HG02973 (cell line): ENCODE measurements around the gene MTA1.

Experiments
- ATAC-seq: cut with Tn5 transposase; IDR thresholded peaks from one replicate; pipeline ENCODE4 v1.9.1; 2021; ENCODE audit warnings: moderate library complexity; ENCODE audit not compliant: unreplicated experiment

MTA1 gene

DNA sequence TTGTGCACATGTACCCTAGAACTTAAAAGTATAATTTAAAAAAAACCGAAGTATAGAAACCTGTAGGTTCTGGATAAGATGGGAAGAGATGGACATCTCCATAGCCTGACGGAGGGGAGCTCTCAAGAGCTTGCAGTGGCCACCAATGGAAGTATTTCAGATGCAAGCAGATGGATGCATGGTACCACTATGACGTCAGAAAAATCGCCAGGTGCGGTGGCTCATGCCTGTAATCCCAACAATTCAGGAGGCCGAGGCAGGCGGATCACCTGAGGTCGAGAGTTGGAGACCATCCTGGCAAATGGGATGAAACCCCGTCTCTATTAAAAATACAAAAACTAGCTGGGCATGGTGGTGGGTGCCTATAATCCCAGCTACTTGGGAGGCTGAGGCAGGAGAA lies 17.9 kb upstream of the MTA1 start:
- no peak for ATAC-seq

DNA sequence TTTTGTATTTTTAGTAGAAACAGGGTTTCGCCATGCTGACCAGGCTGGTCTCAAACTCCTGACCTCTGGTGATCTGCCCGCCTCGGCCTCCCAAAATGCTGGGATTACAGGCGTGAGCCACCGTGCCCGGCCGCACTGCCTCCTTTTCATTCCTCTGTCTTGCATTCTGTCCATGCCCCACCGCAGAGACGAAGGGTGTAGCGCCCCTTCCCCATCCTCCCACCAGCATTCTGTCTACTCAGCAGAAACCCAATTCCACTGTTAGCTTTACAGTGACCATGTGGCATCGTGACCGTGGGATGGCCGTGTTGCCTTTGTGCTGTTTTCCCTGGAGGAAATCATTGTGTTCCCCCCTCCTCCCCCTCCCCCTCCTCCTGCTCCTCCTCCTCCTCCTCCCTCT lies 11.0 kb upstream of the MTA1 start:
- ATAC-seq: no peak

DNA sequence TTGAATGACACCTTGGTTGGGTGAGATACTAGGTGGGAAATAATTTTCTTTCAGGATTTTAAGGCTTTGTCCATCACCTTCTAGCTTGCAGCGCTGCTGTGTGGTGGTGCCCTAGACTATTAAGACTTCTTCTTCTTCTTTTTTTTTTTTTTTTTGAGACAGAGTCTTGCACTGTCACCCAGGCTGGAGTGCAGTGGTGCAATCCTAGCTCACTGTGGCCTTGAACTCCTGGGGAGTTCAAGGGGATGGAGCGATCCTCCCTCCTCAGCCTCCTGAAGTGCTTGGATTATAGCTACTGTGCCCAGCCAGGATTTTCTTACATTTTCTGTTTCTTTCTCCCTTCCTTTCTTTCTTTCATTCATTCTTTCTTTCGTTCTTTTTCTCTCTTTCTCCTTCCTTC lies 10.3 kb upstream of the MTA1 start:
- ATAC-seq: no peak

DNA sequence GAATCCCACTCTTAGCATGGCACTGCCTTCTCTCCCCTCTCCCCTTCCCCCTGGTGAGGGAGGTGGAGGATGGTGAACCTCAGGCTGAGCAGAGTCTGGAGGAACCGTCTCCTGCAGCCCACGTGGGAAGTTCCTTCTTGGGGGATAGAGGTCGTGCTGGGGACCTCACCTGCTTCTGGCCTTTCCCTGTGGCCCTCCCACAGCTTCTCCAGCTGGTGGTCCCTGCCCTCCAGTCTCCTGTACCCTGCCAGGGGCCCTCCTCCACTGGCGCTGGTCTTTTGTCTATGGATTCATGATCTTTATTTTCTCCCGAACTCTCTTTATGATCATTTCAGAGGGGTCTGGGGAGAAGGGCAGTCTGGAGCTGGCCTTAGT lies 9.0 kb upstream of the MTA1 start:
- no peak for ATAC-seq

DNA sequence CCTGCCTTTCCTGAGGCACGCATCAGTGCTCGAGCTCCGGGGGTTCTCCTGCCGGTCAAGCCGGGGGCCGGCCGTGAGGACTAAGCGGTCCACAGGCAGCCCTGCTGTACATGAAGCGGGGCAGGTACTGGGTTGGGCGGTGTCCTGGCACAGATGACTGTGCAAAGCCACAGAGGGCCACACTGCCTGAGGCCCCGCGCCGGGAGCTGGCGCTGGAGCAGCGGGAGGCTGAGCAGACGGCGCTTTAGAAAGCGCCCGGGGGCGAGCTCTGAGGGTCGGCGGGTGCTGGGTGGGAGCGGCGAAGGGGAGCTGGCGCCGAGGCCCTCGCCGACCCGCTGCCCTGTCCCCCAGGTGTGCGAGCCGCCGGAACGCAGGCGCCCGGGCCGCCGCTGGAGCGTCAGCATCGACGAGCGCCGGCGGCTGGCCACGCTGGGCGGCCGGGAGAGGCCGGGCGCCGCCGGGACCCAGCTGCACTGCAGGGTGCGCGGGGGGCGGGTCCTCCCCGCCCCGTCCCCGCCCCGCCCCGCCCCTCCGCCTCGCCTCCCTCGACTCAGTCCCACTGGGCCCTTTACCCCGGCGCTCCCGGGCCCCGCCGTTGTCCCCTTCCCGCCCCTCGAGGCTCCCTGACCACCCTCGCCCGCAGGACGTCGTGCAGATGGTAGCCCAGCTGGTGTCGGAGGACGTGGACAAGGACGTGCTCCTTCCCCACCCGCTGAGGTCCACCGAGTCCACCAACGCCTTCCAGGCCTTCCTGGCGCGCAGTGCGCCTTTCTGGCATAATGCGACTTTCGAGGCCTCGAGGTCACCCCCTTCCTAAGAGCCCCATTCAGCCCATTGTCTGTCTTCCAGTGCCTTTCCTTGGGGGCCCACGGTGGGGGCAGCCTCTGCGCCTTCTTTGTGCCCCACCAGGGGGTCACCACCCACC lies 8.3 kb upstream of the MTA1 start:
- no peak for ATAC-seq

DNA sequence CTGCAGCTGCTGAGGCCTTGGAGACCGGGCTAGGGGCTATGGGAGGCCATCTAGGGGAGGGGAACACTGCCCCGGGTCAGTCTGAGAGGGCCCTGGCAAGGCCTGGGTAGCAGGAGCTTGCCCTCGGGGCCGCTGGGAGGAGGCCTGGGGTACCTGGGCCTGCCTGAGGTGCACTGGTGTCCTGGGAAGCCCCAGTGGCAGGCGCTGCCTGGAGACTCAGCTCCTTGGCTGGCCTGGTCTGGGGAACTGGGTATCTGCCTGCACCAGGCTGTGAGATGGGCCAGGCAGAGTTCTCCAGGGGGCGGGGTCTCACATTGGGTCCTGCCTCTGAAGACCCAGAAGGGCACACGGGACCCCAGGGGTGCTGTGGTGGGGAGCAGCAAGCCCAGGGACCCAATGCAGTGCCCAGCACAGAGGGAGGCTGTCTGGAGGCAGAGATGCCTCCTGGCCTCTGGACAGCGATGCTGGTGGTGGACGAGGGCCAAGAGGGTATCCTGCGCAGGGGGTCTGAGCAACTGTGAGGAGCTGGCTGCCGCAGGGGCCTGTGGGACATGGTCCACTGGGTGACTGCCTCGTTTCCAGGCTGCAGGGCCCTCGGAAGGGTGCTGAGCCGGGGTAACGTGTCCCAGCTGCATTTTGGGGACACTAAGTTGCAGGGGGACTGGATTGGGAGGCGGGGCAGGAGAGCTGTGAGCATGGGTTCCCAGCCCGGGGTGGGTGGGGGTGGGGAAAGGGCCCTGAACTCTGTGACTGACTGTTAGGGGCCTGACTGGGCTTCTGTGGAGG lies 7.4 kb upstream of the MTA1 start:
- no peak for ATAC-seq

DNA sequence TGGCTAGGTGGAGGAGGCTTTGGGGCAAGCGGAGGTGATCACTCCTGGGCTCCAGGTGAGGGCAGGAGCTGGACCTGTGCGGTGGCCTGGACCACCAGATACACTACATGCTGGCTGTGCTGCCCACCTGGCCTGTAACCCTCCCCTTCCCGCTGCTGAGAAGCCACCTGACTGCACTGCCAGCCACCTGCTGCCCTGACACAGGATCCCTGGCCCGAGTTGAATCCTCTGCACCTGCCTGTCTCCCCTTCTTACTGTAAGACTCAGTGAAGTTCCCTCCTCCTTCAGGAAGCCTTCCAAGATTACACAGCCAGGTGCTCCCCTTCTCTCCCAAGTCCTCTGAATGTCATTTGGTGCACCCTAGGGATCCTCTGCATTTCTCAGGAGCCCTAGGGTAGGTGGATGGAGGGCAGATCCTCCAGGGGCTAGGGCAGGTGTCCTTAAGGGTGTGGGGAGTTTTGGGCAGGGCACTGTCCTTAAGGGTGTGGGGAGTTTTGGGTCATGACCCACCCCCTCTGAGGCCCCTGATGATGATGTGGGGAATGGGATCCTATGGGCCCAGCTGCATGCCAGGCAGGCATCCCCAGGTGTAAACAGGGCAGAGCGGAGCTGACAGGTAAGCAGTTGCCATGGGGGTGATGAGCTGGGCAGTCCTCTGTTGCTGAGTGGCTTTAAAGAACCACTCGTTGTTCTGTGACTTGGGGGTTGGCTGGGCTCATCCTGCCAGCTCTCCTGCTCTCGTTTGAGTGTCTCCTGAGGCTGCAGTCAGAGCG lies 6.7 kb upstream of the MTA1 start:
- ATAC-seq: no peak

DNA sequence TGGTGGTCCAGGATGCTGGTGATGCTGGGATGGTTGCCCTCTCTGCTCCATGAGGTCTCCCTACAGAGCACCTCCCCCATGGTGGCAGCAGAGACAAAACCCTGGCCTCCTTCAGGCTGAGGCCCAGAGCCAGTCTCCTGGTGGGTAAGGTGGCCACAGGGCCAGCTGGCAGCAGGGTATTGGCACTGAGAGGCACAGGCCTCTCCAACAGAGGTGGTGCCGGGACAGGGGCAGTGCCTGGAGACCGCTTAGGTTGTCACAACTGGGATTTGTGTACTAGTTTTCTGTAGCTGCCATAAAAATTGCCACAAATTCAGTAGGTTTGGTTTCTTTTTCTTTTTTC lies 6.1 kb upstream of the MTA1 start:
- ATAC-seq: no peak

DNA sequence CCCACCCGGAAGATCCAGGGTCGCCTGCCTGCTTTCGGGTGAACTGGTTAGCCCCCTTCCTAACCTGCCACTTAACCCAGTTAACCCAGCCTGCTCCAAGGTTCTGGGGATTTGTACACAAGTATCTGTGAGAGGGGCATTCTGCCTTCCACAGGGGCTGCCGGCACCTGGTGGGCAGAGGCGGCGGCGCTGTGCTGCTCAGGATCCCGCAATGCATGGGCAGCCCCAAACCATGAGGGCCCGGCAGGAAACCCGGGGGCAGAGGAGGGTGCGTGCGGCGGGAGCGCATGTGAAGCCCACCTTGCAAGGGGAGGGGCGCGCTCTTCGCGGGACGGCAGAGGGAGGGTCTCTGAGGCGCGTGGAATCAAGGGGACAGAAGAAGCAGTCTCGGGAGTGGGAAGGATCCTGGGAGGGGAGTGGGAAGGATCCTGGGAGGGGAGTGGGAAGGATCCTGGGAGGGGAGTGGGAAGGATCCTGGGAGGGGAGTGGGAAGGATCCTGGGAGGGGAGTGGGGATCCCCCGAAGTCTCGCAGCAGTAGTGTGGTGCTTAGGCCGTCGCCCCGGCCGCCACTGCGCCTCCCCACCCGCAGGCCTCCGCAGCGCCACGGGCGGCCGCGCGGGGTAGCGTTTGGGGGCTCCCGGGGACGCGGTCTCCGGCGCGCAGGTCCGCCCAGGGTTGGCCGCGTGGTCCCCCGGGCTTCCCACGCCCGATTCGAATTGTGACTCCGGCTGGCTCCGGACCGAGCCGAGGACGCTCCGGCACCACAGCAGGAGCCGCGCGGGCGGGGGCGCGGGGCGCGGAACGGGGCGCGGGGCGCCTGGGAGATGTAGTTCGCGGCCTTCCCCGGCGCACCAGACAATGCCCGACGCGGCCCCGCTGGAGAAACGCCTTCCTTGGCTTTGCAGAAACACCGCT lies 4.9 kb upstream of the MTA1 start:
- ATAC-seq: peak; percentile 57

DNA sequence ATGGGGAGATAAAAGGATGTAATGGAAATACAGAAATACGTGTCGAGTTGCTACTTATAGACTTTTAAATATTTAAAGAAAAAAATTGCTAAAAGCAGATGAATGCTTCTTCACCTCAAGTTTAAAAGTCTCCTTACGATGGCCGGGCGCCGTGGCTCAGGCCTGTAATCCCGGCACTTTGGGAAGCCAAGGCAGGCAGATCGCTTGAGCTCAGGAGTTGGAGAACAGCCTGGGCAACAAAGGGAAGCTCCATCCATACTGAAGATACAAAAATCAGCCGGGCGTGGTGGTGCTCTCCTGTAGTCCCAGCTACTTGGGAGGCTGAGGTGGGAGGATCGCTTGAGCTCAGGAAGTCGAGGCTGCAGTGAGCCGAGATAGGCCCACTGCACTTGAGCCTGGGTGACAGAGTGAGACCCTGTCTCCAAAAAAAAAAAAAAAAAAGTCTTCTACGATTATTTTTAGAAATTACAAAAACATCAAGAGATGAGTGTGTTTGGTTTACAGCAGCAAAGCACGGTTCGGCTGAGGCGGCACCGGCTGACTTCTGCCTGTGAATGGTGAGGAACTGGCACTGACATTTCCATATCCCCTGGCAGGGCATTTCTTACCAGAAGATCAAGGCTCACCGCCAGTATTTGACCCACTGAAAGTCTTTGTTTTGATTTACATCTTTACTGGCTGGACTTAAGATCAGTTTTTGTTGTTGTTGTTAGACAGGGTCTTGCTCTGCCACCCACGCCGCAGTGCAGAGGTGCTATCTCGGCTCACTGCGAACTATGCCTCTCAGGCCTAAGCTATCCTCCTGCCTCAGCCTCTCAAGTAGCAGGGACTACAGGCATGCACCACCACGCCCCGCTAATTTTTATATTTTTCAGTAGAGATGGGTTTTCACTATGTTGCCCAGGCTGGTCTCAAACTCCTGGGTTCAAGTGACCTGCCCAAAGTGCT lies 3.9 kb upstream of the MTA1 start:
- no peak for ATAC-seq

DNA sequence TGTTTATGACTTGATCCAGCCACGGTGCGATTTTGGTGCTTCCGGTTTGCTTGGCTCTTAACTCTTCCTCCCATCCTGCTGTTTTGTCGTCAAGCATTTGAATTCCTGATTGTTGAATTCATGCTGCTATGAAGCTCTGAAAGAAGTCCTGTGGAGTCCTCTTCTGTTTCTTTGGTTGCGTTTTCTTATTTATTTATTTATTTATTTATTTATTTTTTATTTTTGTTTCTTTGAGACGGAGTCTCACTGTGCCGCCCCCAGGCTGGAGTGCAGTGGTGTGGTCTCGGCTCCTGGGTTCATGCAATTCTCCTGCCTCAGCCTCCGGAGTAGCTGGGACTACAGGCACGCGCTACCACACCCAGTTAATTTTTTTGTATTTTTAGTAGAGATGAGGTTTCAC lies 3.0 kb upstream of the MTA1 start:
- no peak for ATAC-seq

DNA sequence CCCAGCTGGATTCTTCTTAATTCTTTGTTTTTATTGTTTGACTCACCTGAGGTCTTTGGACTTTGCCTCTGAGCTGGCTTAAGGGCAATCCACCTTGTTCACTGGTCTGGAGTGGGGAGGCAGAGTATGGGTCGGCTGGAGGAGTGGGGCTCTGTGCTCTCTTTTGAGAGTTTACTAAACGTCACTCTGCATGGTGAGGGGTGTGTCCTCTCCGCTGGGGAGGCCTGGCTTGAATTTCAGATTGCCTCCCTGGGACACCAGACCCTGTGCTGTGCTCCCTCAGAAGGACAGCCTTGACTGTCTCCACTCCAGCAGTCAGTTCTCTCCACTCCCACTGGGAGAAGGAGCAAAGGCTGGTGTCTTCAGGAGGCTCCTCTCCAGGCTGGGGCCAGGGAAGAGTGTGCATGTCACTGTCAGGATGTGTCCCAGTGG lies 1.9 kb upstream of the MTA1 start:
- no peak for ATAC-seq

DNA sequence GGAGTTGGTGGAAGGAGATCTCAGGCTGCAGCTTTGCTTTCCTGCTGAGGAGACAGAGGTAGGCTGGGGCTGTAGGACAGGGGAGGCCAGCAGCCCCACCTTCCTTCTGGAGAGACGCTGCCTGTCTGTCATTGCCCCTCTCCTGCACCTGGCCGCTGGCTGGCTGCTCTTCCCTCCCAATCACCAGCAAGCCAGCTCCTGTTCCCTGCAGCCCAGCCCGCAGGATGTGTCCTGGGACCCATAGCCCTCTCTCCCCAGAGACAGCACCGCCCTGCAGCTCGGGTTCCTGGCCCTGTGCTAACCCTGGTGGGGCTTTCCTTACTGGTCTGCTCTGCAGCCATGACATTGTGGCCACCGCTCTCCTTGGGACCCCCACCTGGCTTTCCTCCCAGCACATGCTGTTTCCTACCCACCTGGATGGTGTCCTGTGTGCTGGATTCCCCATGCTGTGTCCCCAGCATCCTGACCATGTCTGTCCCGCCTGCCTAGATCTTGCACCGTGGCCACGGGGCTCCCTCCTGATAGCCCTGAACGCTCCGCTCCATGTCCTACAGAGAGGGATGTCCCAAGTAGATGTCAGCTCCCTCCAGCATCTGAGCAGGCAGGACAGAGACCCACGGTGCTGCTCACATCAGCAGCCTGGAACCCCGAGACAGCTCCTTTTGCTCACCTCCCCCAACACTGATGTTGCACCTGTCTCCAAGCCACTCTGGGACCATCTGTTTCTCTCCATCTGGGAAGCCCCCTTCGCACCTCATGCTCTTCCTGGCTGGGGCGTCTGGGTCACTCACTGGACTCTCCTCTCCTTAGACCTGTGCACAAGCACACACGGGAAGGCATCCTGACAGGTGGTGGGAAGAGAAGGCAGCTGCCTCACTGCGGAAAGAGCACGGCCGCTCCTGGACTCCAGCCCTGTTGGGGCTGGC lies 1.1 kb upstream of the MTA1 start:
- ATAC-seq: no peak

DNA sequence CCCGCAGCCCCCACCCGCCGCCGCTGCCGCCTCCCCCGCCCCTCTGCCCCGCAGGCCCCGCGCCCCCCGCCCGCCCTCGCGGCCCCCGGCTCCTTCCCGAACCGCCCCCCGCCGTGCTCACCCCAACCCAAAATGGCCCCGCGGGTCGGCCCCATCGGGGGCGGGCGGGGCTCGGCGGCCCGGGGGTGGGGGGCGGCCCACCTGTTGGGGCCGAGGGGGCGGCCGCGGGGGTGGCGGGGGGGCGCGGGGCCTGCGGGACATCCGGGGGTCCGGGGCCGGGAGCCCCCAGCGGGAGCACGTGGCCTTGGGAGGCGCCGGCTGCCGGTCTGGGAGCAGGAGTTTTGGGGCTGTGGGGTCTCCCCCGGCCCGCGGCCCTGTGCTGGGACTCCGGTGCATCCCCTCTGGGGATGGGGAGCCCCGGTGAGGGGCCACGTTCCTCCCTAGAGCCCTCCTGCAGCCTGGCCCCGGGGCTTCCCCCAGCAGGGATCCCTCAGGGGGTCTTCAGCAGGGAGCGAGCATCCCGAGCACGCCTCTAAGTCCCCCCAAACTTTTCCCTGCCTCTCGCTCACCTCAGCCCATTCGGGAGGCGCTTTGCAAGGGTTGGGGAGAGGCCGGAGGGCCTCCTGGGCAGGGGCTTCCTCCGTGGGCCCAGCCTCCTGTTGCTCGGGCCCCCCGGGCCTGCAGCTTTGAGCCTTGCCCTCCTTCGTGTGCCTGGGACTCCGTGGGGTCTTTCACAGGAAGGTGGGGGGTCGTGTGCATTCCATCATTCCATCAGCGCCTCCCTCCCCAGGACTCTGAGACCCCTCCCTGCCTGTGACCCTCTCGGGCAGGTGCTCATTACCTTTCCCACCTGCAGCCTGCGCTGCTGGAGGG lies 710 bp downstream of the MTA1 start:
- ATAC-seq: no peak

DNA sequence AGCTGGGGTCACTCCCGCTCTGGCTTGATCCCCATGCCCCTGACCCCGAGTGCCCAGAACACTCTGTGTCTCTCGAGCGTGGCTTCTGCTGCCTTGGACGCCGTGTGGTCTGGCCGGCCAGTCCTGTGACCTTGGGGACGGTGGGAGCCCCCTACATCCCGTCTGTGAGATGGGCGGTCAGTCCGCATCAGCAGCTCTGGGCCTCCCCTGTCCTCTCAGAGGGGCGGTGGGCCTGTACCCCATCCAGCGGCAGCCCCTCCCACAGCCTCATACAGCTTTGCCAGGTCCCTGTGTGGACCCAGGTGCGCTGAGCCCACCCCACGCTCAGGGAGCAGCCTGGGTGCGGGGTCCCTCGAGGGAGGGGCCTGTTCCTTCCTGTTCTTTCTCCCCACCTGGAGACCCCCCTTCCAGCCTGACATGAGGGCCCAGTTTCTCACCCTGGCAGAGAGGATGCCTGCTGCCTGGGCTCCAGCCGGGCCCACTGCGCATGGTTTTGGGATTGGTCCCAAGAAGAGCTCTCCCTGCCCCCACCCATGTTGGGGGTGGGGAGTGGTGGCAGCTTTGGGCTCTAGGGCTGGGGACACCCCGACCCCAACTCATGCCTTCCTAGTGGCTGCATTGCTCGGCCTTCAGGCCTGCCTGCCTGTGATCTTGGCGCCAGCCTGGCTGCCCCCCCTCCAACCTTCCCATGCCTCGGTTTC lies 1.5 kb downstream of the MTA1 start:
- ATAC-seq: no peak

DNA sequence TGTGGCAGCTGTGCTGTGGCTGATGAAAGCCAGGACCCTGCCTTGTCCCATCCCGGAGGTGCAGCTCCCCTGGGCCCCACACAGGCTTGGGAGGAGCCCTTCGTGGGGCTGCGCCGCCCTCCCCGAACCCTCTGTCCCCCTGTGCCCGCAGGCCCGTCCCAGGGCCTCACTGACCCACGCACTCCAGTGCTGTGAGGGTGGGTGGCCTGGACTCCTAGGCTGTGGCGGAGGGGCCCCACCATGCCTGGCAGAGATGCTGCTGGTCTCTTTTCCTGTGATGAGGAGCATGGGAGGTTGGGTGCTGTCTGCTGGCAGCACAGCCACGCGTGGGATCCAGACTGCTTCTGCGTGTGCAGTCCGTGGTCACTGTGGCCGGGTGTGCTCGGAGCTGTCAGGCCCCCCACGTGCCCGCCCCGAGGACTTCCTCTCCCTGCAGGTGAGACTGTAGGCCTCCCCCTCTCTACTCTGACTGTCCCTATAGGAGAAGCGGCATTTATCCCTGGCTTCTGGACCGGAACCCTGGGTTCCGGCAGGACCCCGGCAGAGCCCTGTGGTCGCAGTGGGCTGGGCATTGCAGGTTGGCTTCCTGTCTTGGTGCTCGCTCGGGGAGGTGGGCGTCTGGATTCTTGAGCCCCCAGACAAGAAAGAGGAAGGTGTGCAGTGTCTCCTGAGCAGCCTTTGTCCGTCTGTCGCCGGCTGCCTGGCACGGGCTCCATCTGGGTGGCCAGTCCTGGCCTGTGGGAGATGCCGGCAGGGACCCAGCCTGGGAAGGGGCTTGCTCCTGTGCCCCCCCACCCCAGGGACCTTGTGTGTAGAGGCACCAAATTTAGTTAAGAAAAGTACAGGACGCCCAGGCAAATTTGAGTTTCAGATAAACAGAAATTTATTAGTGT lies 2.3 kb downstream of the MTA1 start:
- ATAC-seq: no peak
